ENCODE measurements around the gene PPARGC1A.

PPARGC1A gene

GRCh38 chr4:23878912-23879732 is 10.7 kb downstream of the PPARGC1A start:
- DNase-seq (ENCODE audit: low read depth in 2 of 2) = no peak

DNA sequence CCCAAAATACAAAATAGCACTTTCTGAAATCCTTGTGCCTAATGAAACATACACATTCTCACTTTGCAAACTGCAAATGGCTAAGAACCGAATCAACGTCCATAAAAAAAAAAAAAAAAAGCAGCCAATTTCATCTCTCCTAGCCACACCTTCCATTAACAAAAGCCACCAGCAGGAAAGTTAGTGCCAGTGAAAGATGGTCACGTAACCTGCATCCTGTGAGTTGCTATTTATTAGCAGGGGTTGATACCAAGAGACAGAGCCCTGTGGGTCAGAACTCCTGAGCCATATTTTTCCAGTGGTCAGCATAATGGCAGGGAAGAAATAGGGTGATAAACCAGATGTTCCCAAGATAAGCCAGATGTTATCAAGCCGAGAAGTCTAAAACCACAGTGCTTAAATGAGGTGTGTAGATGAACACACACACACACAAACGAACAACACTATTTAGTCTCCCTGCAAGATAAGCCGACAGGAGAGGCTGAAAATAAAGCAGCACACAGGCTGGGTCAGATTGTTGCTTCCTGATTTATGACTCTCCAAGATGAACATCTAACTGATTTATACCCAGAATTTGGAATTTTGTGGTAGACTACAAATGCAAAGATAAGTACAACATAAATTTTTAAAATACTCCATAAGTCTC is 11.5 kb downstream of the PPARGC1A start:
- no peak for DNase-seq (ENCODE audit: low read depth in 2 of 2)

DNA sequence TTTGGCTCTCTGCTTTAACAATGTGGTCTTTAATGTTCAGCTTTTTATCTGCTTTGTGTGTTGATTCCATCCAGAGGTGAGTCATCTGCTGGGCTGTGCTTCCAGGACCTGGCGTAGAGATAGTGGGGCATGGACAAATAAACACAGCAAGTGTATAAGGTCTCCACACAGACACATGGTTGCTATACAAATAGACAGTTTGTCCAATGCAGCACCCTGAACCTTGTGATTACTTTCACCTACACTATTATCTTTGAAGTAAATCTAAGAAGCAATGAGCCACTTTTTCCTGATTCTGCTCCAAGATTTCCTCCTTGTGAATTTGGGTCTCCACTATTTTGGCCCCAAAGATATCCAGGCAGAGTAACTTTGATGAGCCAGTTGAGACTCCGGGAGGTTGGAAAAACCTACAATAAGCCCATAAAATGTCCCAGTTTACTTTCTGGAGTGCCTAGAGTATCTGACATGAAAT is 12.1 kb downstream of the PPARGC1A start:
- no peak for DNase-seq (ENCODE audit: low read depth in 2 of 2)

DNA sequence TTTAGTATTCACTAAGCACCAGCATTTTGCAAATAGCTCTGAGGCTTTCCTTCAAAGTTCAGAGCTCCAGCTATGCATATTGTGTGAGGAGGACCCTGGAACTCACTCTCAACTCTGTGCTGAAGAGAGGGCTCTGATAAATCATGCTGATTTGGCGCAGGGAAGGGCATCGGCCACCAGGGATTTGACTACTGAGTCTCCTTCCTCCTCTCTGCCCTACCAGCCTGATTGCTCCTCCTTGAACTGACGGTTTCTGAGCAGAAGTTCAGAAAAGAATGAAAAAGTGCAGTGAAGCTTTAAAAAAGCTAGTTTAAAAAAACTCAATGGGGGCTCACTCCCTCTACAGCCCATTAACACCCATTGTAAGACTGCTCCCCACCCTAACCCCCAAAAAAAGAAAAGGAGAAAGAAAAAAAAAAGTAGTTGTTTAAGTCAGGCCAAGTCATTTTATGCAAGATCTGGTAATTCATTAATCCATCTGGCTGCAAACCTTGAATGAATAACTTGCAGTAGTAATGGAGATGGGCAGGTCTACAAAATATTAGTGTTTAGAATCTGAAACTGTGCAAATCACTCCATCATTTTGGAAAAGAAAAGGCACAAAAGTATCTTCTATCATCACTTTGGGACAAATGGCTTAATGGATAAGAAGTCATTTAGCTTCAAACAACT is 13.3 kb downstream of the PPARGC1A start:
- DNase-seq (ENCODE audit: low read depth in 2 of 2) = no peak

- DNase-seq (ENCODE audit: low read depth in 2 of 2) = no peak
Measured at GRCh38 chr4:23875317-23875716, 14.5 kb downstream of the PPARGC1A start.

GRCh38 chr4:23874536-23874901 is 15.3 kb downstream of the PPARGC1A start:
- DNase-seq (ENCODE audit: low read depth in 2 of 2) = no peak

GRCh38 chr4:23873717-23874535 is 15.9 kb downstream of the PPARGC1A start:
- DNase-seq (ENCODE audit: low read depth in 2 of 2) = no peak

DNA sequence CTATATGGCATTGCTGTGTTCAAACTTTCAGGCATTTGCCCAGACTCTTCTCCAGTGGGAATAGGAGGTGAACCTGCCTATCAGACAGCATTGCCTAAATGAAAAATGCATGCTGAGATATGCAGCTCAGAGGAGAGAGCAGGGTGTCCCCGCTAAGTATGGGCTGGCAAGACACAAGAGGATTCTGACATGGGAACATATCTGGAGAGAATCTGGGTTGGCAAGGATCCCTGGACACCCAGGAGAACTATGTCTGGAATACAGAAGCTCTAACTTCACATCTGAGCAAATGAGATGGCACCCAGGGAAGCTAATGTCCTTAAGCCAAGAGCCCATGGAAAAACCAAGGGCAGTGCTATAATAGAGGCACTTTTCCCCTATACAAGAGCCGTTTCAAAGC is 18.4 kb downstream of the PPARGC1A start:
- DNase-seq (ENCODE audit: low read depth in 2 of 2) = no peak

DNA sequence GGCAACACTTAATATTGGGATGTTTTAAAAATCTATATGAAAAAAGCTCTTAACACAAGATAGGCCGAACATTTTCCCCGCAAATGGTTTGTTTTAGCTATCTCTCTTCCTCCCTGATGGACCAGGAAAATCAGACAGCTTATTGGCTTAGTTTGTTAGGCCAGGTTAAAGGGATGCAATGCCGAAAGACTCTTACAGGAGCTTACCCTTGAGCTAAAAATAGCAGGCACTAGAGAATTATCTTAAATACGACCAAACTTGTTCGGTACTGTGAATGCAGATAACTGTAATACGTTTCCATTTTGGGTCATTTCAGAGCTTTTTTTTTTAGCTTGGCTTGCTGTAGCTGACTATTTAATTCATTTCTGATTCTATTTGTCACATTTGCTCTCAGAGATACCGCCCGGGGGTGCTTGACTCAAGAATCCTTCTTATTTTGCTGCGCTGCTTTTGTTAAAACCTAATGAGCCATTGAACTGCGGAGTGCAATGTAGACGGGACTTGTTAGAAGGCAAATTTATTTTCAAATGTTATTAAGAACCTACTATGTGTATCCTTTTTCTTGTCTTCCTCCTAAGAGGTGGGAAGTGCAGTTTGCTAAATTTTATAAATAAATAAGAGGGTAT is 23.3 kb downstream of the PPARGC1A start:
- no peak for DNase-seq (ENCODE audit: low read depth in 2 of 2)

GRCh38 chr4:23861897-23862296 is 27.9 kb downstream of the PPARGC1A start:
- DNase-seq (ENCODE audit: low read depth in 2 of 2) = no peak

- DNase-seq (ENCODE audit: low read depth in 2 of 2) = no peak
Measured at GRCh38 chr4:23860919-23861318, 28.9 kb downstream of the PPARGC1A start.

GRCh38 chr4:23857367-23857959 is 32.4 kb downstream of the PPARGC1A start:
- DNase-seq (ENCODE audit: low read depth in 2 of 2) = no peak

DNA sequence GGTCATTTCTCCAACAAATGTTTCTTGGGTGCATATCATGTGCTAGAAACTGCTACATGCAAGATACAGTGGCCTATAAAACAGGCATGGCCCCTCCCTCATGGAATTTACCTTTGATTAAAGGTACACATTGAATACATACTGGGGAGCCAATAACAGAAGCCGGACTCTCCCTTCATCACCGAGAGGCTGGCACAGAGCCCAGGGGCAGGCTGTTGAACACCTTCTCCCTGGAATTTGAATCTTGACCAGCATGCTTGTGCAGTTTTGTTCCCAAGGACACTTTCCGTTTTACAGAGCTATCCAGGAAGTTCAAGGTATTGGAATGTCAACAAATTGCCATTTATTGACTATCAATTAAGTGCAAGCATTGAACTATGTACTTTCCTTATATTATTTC is 33.2 kb downstream of the PPARGC1A start:
- no peak for DNase-seq (ENCODE audit: low read depth in 2 of 2)

GRCh38 chr4:23855912-23856605 is 33.8 kb downstream of the PPARGC1A start:
- DNase-seq (ENCODE audit: low read depth in 2 of 2) = no peak

- no peak for DNase-seq (ENCODE audit: low read depth in 2 of 2)
Measured at GRCh38 chr4:23853986-23854660, 35.7 kb downstream of the PPARGC1A start.

GRCh38 chr4:23851464-23851863 is 38.4 kb downstream of the PPARGC1A start:
- no peak for DNase-seq (ENCODE audit: low read depth in 2 of 2)

DNA sequence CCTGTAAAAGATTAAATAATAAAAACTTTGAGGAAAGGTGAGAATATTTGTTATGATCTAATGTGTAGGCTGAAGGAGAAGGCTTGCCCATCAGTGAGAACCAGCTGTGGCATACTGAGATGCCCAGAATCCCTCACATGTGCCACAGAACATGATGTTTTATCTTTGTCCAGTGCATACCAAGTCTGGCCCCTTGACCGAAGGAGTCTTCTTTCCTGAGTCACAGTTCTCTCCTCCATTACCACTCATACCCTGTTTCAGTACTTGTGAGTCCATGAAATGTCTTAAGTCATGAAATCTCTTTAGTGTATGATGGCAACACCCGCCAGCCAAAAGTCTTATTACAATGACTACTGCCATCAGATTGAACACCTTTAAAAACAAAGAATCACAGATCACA is 42.7 kb downstream of the PPARGC1A start:
- no peak for DNase-seq (ENCODE audit: low read depth in 2 of 2)

- DNase-seq (ENCODE audit: low read depth in 2 of 2) = no peak
Measured at GRCh38 chr4:23844961-23845360, 44.9 kb downstream of the PPARGC1A start.

DNA sequence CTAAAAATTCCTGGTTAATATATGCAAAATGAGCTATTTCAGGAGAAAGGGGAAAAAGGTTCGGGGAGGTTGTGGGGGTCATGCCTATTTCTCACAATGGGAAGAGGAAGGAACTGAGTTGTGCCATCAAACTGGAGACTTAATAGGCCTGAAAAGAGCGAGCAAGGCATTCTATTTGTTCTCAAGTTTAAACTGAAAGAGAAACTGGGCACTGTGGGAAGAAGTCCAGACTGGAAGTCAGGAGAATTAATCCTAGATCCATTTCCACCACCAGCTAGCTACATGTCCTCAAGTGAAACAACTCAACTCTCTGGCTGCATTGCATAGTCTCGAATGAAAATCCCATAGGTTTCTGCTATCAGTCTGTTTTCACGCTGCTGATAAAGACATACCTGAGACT is 50.6 kb downstream of the PPARGC1A start:
- DNase-seq (ENCODE audit: low read depth in 2 of 2) = no peak

- no peak for DNase-seq (ENCODE audit: low read depth in 2 of 2)
Measured at GRCh38 chr4:23838607-23839006, 51.2 kb downstream of the PPARGC1A start.
